GM12878 (cell line): ENCODE measurements around the gene CAPN15. TPM values are rescaled to one million over a fixed set of nuclear protein-coding genes. Genes with fewer than 3 reads are reported as not detected.

Experiments used
- ATAC-seq: fragments of 200-7000 bp; cut with Tn5 transposase; 3 replicates; pipeline ENCODE4 v1.9.1; 2020; ENCODE audit warnings: mild to moderate bottlenecking, moderate library complexity
- BruUV-seq: library from RNA; stranded (reverse); fragments of 400-500 nt; replicated peaks from 2 replicates; lab custom pipeline; 2021; lab: Mats Ljungman, UMichigan
- CTCF ChIA-PET: fragments of 300-600 bp; sonication (Branson Sonifier 250); formaldehyde crosslinking; extraction: SDS; loops from one replicate; lab custom pipeline; 2021; ENCODE audit warnings: inconsistent platforms; lab: Yijun Ruan, JAX
- POLR2A ChIA-PET: fragments of 350-600 bp; formaldehyde crosslinking; extraction: SDS; loops from one replicate; lab custom pipeline; 2021; ENCODE audit warnings: inconsistent platforms; lab: Charles Lee
- RAD21 ChIA-PET: fragments of 300-600 bp; sonication (Branson Sonifier 250); formaldehyde crosslinking; loops from one replicate; lab custom pipeline; 2023; ENCODE audit warnings: antibody characterized with exemption; ENCODE audit not compliant: unreplicated experiment; lab: Charles Lee
- SMC1A ChIA-PET: fragments of 300-600 bp; sonication (Branson Sonifier 250); formaldehyde crosslinking; loops from one replicate; lab custom pipeline; 2023; ENCODE audit not compliant: unreplicated experiment, uncharacterized antibody; lab: Charles Lee
- DNase-seq: peaks from one replicate; pipeline ENCODE4 v3.0.0-alpha.2; 2011; ENCODE audit warnings: low read depth, low spot score
- FAIRE-seq: peaks from 3 replicates; lab custom pipeline; 2011; peaks lifted over from hg19 to GRCh38; lab: Jason Lieb, UNC
- H2AFZ ChIP-seq: 2 replicates; pipeline ENCODE4 v1.6.0; 2011; ENCODE audit warnings: low read depth, low read length, control low read depth; ENCODE audit not compliant: control insufficient read depth
- H3K27ac ChIP-seq: 2 replicates; pipeline ENCODE4 v1.5.1; 2011; ENCODE audit warnings: control low read depth; ENCODE audit not compliant: control insufficient read depth, insufficient read depth
- H3K27me3 ChIP-seq, 2 experiments: replicated peaks in 1 of 2; 2 replicates each; pipeline versions ENCODE4 v1.6.0 to v1.6.1; 2011; ENCODE audit warnings: low read length in 1 of 2; ENCODE audit not compliant: control insufficient read depth in 2 of 2, insufficient read depth in 2 of 2
- H3K36me3 ChIP-seq, 2 experiments: 2 replicates each; pipeline ENCODE4 v1.5.1; 2011; ENCODE audit warnings: low read length in 1 of 2; ENCODE audit not compliant: control insufficient read depth in 2 of 2, insufficient read depth in 2 of 2
- H3K4me1 ChIP-seq: 2 replicates; pipeline ENCODE4 v1.6.1; 2011; ENCODE audit warnings: mild to moderate bottlenecking, low read length, moderate library complexity, mixed read lengths; ENCODE audit not compliant: control insufficient read depth, insufficient read depth
- H3K4me2 ChIP-seq: 2 replicates; pipeline ENCODE4 v1.6.0; 2011; ENCODE audit warnings: control low read depth; ENCODE audit not compliant: control insufficient read depth, insufficient read depth
- H3K4me3 ChIP-seq: fragments of 200-600 bp; sonication (generic); 2 replicates; pipeline ENCODE4 v1.5.1; 2016
- H3K79me2 ChIP-seq: 2 replicates; pipeline ENCODE4 v1.6.0; 2011; ENCODE audit warnings: low read length; ENCODE audit not compliant: control insufficient read depth, insufficient read depth
- H3K9ac ChIP-seq: 2 replicates; pipeline ENCODE4 v1.8.0; 2011; ENCODE audit warnings: low read length, control low read depth, mixed read lengths; ENCODE audit not compliant: control insufficient read depth, insufficient read depth
- H3K9me3 ChIP-seq: replicated peaks from 3 replicates; pipeline ENCODE4 v1.5.1; 2011; ENCODE audit warnings: mild to moderate bottlenecking, low read length; ENCODE audit not compliant: control insufficient read depth, insufficient read depth
- H4K20me1 ChIP-seq: 2 replicates; pipeline ENCODE4 v1.6.0; 2011; ENCODE audit not compliant: control insufficient read depth, insufficient read depth
- ASH2L ChIP-seq: fragments of 300-600, 200-600 bp; sonication (generic); IDR thresholded peaks from 2 replicates; pipeline ENCODE4 v1.6.1; 2017; ENCODE audit warnings: low read depth, mild to moderate bottlenecking, borderline replicate concordance
- ATF7 ChIP-seq: fragments of 450-650 bp; IDR thresholded peaks from 2 replicates; pipeline ENCODE4 v1.6.1; 2016; ENCODE audit warnings: low read depth, mild to moderate bottlenecking
- CREM ChIP-seq: IDR thresholded peaks from 2 replicates; pipeline ENCODE4 v1.6.1; 2014; ENCODE audit warnings: antibody characterized with exemption, low read depth
- LARP7 ChIP-seq: fragments of 450-650 bp; IDR thresholded peaks from 2 replicates; pipeline ENCODE4 v1.6.1; 2017; ENCODE audit warnings: mild to moderate bottlenecking
- MTA3 ChIP-seq: IDR thresholded peaks from 2 replicates; pipeline ENCODE4 v1.6.1; 2012; ENCODE audit warnings: low read length, inconsistent platforms, borderline replicate concordance
- PAX5 ChIP-seq: IDR thresholded peaks from 2 replicates; pipeline ENCODE4 v1.6.1; 2011; ENCODE audit warnings: low read depth, low read length, borderline replicate concordance
- PML ChIP-seq: IDR thresholded peaks from 2 replicates; pipeline ENCODE4 v1.6.1; 2012; ENCODE audit warnings: low read length, inconsistent platforms
- RAD21 ChIP-seq: IDR thresholded peaks from 2 replicates; pipeline ENCODE4 v1.6.1; 2011; ENCODE audit warnings: mild to moderate bottlenecking, low read depth, low read length, moderate library complexity; ENCODE audit not compliant: insufficient read depth
- SMARCA5 ChIP-seq: fragments of 450-650 bp; IDR thresholded peaks from 2 replicates; pipeline ENCODE4 v1.6.1; 2017; ENCODE audit warnings: mild to moderate bottlenecking
- SP1 ChIP-seq: IDR thresholded peaks from one replicate; pipeline ENCODE4 v1.6.1; 2011; ENCODE audit warnings: low read depth, low read length
- TARDBP ChIP-seq: IDR thresholded peaks from 2 replicates; pipeline ENCODE4 v1.6.1; 2016; ENCODE audit warnings: borderline replicate concordance
- TCF12 ChIP-seq: IDR thresholded peaks from 2 replicates; pipeline ENCODE4 v1.6.1; 2011; ENCODE audit warnings: low read depth, mild to moderate bottlenecking, low read length
- YBX1 ChIP-seq: fragments of 450-650 bp; IDR thresholded peaks from 2 replicates; pipeline ENCODE4 v1.6.1; 2016; ENCODE audit warnings: antibody characterized with exemption
- ZBTB4 ChIP-seq: fragments of 450-650 bp; formaldehyde crosslinking; IDR thresholded peaks from 2 replicates; pipeline ENCODE4 v1.4.0; 2022; ENCODE audit warnings: mild to moderate bottlenecking, moderate library complexity
- ZNF274 ChIP-seq: IDR thresholded peaks from one replicate; pipeline ENCODE4 v1.8.0; 2011; ENCODE audit not compliant: insufficient read length, insufficient read depth
- ZZZ3 ChIP-seq: IDR thresholded peaks from 2 replicates; pipeline ENCODE4 v1.6.1; 2011; ENCODE audit warnings: low read depth; ENCODE audit not compliant: control insufficient read depth, insufficient read length
- WGBS: methylation state at CpG from one replicate; pipeline ENCODE4 v1.1.6; 2016; ENCODE audit warnings: low lambda C conversion rate; ENCODE audit not compliant: insufficient replicate concordance, insufficient coverage; ENCODE audit errors: missing lambda C conversion rate; 5-methylcytosine and 5-hydroxymethylcytosine counted together
- in situ Hi-C: fragments of 300-500 bp; cut with MboI; formaldehyde crosslinking; loops from 9 replicates; pipeline ENCODE4 v1.14.3; 2018; ENCODE audit warnings: mixed read lengths
- intact Hi-C: fragments of 100-400 bp; cut with micrococcal nuclease; formaldehyde crosslinking; loops from one replicate; pipeline ENCODE4 v1.14.2; 2022; ENCODE audit not compliant: unreplicated experiment
- polyA plus RNA-seq, 11 experiments: library from polyadenylated mRNA; depleted of rRNA in 4 of 11; unstranded in 6 of 11; stranded (reverse) in 5 of 11; fragments of >200 nt; fragmentation: Nextera tagmentation in 4 of 11; fragmentation: Illumina TruSeq in 1 of 11; extraction: Ambion mirVana in 4 of 11; extraction: Trizol in 1 of 11; gene quantifications; 1 replicate in 1 of 11; 2 replicates in 10 of 11; pipeline versions ENCODE4 v1.2.1 to v1.2.3, GENCODE V29; 2011 to 2016; ENCODE audit warnings: inconsistent platforms in 2 of 11, missing spikeins in 2 of 11, low read depth in 1 of 11
- total RNA-seq, 4 experiments: library from RNA; depleted of rRNA in 3 of 4; stranded (reverse); fragments of >200 nt in 3 of 4; fragmentation: Illumina TruSeq in 1 of 4; extraction: Trizol in 1 of 4; gene quantifications; 2 replicates each; pipeline versions ENCODE4 v1.2.1 to v1.2.3, GENCODE V29; 2013 to 2021
- TF ChIP-seq, protein P1 (sequence below): fragments of 450-650 bp; IDR thresholded peaks from 2 replicates; pipeline ENCODE4 v1.6.1; 2017; ENCODE audit warnings: mild to moderate bottlenecking
- TF ChIP-seq, protein P2 (sequence below): fragments of 450-650 bp; IDR thresholded peaks from 2 replicates; pipeline ENCODE4 v1.6.1; 2018; ENCODE audit warnings: borderline replicate concordance, mild to moderate bottlenecking; ENCODE audit not compliant: partially characterized antibody
- TF ChIP-seq, protein P3 (sequence below): IDR thresholded peaks from 2 replicates; pipeline ENCODE4 v1.6.1; 2012; ENCODE audit warnings: low read depth, low read length, improper control_type of control experiment

CAPN15 gene
- total and polyA plus RNA-seq, 10 of the 15 experiments (the other 5 are each of a cell fraction or from before 2014, with no cell fraction given): 0.40 to 78.5 (median 8.3) TPM

DNA sequence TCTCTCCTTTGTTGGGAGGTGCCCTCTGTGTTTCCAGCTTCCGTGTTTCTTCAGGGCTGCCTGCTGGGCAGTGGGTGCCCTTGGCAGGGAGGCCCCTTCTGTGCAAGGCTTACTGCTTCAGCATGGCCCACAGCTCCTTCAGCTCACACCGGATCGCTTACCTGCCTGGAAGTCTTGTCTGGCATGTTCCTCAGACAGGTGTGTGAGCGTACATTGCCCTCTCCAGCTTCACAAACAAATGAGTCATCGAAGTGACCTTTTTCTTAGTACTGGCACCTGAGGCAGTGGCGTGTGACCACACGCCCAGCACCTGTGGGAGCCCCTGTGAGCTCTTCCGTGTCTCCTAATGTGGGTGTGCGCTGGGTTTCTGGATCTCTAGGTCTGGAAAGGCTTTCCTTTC, 65.9 kb downstream of the CAPN15 start:
- SMC1A ChIA-PET: no interaction called here
- DNase-seq (no peak), FAIRE-seq (no peak), ATAC-seq (no peak)
- H2AFZ ChIP-seq: no peak overlapping the region
- no peaks in the 10 kb centered on the region for H4K20me1 ChIP-seq
- CTCF ChIA-PET: interaction anchor here (0.5 kb wide), 1 partner anchor 71 kb away, joined by 3 read pairs; no protein-coding TSS in a partner anchor
- no peaks in the 10 kb centered on the region for H3K9me3 ChIP-seq
- WGBS: 54% methylated on average over 9 of the region's 9 CpGs
- H3K27ac ChIP-seq: no peak overlapping the region
- H3K79me2 ChIP-seq: peaks cover 15% of the 10 kb centered on the region
- no peak for TF ChIP-seq TARDBP
- TF ChIP-seq MTA3: no peak
- TF ChIP-seq YBX1: no peak
- TF ChIP-seq RAD21: no peak
- TF ChIP-seq, protein P1, sequence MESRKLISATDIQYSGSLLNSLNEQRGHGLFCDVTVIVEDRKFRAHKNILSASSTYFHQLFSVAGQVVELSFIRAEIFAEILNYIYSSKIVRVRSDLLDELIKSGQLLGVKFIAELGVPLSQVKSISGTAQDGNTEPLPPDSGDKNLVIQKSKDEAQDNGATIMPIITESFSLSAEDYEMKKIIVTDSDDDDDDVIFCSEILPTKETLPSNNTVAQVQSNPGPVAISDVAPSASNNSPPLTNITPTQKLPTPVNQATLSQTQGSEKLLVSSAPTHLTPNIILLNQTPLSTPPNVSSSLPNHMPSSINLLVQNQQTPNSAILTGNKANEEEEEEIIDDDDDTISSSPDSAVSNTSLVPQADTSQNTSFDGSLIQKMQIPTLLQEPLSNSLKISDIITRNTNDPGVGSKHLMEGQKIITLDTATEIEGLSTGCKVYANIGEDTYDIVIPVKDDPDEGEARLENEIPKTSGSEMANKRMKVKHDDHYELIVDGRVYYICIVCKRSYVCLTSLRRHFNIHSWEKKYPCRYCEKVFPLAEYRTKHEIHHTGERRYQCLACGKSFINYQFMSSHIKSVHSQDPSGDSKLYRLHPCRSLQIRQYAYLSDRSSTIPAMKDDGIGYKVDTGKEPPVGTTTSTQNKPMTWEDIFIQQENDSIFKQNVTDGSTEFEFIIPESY: no peak
- no peak for TF ChIP-seq ASH2L
- no peak for TF ChIP-seq PAX5
- no peak for TF ChIP-seq ZNF274
- TF ChIP-seq TCF12: no peak
- no peak for TF ChIP-seq ZBTB4
- no peak for TF ChIP-seq ZZZ3
- TF ChIP-seq PML: no peak
- TF ChIP-seq, protein P2, sequence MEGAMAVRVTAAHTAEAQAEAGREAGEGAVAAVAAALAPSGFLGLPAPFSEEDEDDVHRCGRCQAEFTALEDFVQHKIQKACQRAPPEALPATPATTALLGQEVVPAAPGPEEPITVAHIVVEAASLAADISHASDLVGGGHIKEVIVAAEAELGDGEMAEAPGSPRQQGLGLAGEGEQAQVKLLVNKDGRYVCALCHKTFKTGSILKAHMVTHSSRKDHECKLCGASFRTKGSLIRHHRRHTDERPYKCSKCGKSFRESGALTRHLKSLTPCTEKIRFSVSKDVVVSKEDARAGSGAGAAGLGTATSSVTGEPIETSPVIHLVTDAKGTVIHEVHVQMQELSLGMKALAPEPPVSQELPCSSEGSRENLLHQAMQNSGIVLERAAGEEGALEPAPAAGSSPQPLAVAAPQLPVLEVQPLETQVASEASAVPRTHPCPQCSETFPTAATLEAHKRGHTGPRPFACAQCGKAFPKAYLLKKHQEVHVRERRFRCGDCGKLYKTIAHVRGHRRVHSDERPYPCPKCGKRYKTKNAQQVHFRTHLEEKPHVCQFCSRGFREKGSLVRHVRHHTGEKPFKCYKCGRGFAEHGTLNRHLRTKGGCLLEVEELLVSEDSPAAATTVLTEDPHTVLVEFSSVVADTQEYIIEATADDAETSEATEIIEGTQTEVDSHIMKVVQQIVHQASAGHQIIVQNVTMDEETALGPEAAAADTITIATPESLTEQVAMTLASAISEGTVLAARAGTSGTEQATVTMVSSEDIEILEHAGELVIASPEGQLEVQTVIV: no peak
- TF ChIP-seq CREM: no peak
- TF ChIP-seq SMARCA5: no peak
- TF ChIP-seq ATF7: no peak
- no peak for TF ChIP-seq SP1
- TF ChIP-seq, protein P3, sequence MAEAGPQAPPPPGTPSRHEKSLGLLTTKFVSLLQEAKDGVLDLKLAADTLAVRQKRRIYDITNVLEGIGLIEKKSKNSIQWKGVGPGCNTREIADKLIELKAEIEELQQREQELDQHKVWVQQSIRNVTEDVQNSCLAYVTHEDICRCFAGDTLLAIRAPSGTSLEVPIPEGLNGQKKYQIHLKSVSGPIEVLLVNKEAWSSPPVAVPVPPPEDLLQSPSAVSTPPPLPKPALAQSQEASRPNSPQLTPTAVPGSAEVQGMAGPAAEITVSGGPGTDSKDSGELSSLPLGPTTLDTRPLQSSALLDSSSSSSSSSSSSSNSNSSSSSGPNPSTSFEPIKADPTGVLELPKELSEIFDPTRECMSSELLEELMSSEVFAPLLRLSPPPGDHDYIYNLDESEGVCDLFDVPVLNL: no peak
- no peak for TF ChIP-seq LARP7
- H3K4me1 ChIP-seq: peaks cover 8% of the 10 kb centered on the region
- H3K4me3 ChIP-seq: no peak overlapping the region
- no peak overlapping the region for H3K4me2 ChIP-seq
- no peak overlapping the region for H3K9ac ChIP-seq
- no peaks in the 10 kb centered on the region for H3K36me3 ChIP-seq
- POLR2A ChIA-PET: interaction anchor here (1.4 kb wide), 1 partner anchor 43 kb away, joined by 3 read pairs; the partner anchor contains the start of gene METTL26
- intact Hi-C loops: no loop called here
- BruUV-seq: no TSS peak
- in situ Hi-C loops: no loop called here
- H3K27me3 ChIP-seq: no peaks in the 10 kb centered on the region
- RAD21 ChIA-PET: no interaction called here
